Activated CD4-positive, alpha-beta T cell treated with anti-CD3 and anti-CD28 coated beads, Interleukin-2, amount 50 U/mL, for 48 hours (primary cell): Measurements from ENCODE around the gene CSNK2A1.

Source experiments
- DNase-seq, 2 experiments: peaks; one replicate each; pipeline ENCODE4 v3.0.0-alpha.2; 2020

Gene CSNK2A1

GRCh38 chr20:445514-446336 lies 97.9 kb downstream of the CSNK2A1 start:
- DNase-seq: no peak

- DNase-seq: no peak
These were observed 98.6 kb downstream of the CSNK2A1 start for GRCh38 chr20:444862-445426.

GRCh38 chr20:444117-444516 lies 99.5 kb downstream of the CSNK2A1 start:
- no peak for DNase-seq

GRCh38 chr20:443223-443775 lies 100.3 kb downstream of the CSNK2A1 start:
- DNase-seq: no peak

GRCh38 chr20:440636-441035 lies 103.0 kb downstream of the CSNK2A1 start:
- DNase-seq: no peak

GRCh38 chr20:440148-440547 lies 103.4 kb downstream of the CSNK2A1 start:
- no peak for DNase-seq

GRCh38 chr20:438571-439469 lies 104.8 kb downstream of the CSNK2A1 start:
- DNase-seq: peak; percentile 62 to 73

GRCh38 chr20:437787-438486 lies 105.7 kb downstream of the CSNK2A1 start:
- no peak for DNase-seq

- no peak for DNase-seq
These were observed 107.1 kb downstream of the CSNK2A1 start for GRCh38 chr20:436476-436875.

- no peak for DNase-seq
These were observed 108.0 kb downstream of the CSNK2A1 start for GRCh38 chr20:435558-435957.

- no peak for DNase-seq
These were observed 108.8 kb downstream of the CSNK2A1 start for GRCh38 chr20:434661-435419.

GRCh38 chr20:434221-434620 lies 109.4 kb downstream of the CSNK2A1 start:
- no peak for DNase-seq

GRCh38 chr20:433300-433975 lies 110.2 kb downstream of the CSNK2A1 start:
- DNase-seq: peak; percentile 68 to 79

- DNase-seq: no peak
These were observed 110.8 kb downstream of the CSNK2A1 start for GRCh38 chr20:432677-433299.

GRCh38 chr20:432208-432607 lies 111.4 kb downstream of the CSNK2A1 start:
- no peak for DNase-seq

GRCh38 chr20:431012-431904 lies 112.3 kb downstream of the CSNK2A1 start:
- peak; percentile 45 to 55 for DNase-seq

GRCh38 chr20:430091-430999 lies 113.2 kb downstream of the CSNK2A1 start:
- no peak for DNase-seq

- no peak for DNase-seq
These were observed 114.9 kb downstream of the CSNK2A1 start for GRCh38 chr20:428658-429200.
